ENCODE results near the gene KDM5C.

Gene KDM5C

DNA sequence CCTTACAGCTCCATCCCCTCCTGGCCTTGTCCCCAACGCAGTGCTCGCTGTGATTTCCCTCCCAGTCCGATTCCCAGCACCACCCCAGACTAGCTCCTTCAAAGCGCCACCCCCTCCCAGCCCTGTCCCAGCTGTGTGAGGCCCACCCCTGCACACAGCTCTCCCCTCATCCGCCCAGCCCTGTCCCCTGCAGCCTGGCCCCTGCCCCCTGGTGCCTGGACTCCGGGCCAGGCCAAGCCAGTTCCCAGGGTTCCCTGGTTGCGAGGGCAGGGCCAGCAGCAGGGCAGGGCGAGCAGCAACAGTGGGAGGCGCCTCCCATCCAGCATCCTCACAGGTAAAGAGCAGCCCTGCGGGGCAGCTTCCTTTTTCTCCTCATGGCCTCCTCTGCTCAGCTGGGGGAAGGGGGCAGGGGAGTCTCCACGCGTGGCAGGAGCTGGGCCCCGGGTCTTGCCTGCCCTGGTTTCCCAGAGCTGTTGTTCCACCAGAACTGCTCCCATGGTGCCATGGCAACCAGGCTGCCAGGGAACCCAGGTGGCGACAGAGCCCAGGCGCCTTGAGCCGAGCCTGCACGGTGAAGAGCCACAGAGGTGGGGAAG is 31.5 kb upstream of the KDM5C start:
- no peaks in the 10 kb centered on the region for H3K36me3 Mint-ChIP-seq
- H3K9me3 Mint-ChIP-seq: peaks cover 3% of the 10 kb centered on the region
- peaks cover 21% of the 10 kb centered on the region for H3K27me3 Mint-ChIP-seq
- H3K4me1 Mint-ChIP-seq: peaks cover 5% of the 10 kb centered on the region
- H3K4me3 Mint-ChIP-seq: no peak overlapping the region
- H3K27ac Mint-ChIP-seq: no peak overlapping the region
- ATAC-seq: no peak

- Mint-ChIP-seq H3K9me3 (peaks cover 3% of the 10 kb centered on the region), H3K4me3 (no peak overlapping the region), H3K27me3 (peaks cover 16% of the 10 kb centered on the region), H3K4me1 (no peaks in the 10 kb centered on the region), H3K36me3 (no peaks in the 10 kb centered on the region), H3K27ac (no peak overlapping the region)
- no peak for ATAC-seq
Observed at GRCh38 chrX:53255738-53256191, 30.8 kb upstream of the KDM5C start.

- ATAC-seq: no peak
- Mint-ChIP-seq H3K4me1 (no peaks in the 10 kb centered on the region), H3K4me3 (no peak overlapping the region)
Observed at GRCh38 chrX:53254570-53255461, 29.8 kb upstream of the KDM5C start.

DNA sequence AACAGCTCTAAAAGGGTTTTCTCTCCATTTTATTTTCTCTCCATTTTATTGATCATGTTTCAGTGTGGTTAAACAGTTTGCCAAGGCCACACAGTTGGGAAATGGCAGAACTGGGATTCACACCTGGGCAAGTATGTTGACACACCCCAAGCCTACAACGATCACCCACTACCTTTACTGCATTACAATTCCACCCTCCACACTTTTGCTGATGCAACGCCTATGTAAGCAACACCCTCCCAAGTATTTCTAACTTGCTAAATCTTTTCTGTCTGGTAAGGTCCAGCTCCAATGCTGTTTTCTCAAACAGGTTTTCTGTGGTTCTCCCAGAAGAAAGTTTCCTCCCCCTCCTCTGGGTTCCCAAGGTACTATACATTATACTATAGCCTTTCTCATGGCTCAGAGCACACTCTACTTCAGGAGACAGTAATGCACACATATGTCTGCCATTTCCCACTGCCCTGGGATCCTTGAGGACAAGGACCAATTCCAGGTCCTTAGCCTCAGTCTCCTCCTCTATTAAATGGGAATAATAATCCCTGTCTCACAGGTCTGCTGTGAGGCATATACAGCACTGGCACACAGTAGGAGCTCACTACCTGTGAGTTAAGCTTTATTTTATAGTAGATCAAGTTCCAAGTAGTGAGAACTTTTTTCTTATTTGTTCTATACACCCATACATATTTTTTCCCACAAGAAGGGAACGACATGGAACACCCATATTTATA is 28.4 kb upstream of the KDM5C start:
- H3K4me3 Mint-ChIP-seq: no peak overlapping the region
- H3K9me3 Mint-ChIP-seq: peaks cover 3% of the 10 kb centered on the region
- no peak for ATAC-seq
- H3K4me1 Mint-ChIP-seq: no peaks in the 10 kb centered on the region
- no peaks in the 10 kb centered on the region for H3K36me3 Mint-ChIP-seq
- H3K27me3 Mint-ChIP-seq: peaks cover 16% of the 10 kb centered on the region
- no peak overlapping the region for H3K27ac Mint-ChIP-seq

More at GRCh38 chrX:53254570-53255461, 29.8 kb upstream of the KDM5C start:
- H3K27me3 Mint-ChIP-seq: peaks cover 16% of the 10 kb centered on the region
- peaks cover 3% of the 10 kb centered on the region for H3K9me3 Mint-ChIP-seq
- H3K27ac Mint-ChIP-seq: no peak overlapping the region
- H3K36me3 Mint-ChIP-seq: no peaks in the 10 kb centered on the region

DNA sequence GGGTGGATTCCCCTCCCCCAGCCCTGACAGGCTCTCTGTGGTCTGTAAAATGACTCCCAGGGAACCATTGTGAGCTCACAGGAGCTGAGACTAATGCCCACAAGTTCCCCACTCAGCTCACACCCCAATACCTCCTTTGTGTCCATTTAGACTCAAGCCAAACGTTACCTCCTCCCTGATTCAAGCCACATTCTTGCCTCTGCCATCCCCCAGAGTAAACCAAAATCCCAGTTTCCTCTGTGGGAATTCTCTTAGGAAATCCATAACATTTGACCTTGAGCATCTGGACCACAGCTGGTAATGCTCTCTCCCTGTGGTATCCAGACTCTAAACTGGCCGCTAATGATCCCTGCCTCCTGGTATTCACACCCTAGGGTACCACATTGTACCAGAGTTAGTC is 26.3 kb upstream of the KDM5C start:
- no peak for ATAC-seq
- no peaks in the 10 kb centered on the region for H3K4me1 Mint-ChIP-seq
- H3K9me3 Mint-ChIP-seq: peaks cover 3% of the 10 kb centered on the region
- no peak overlapping the region for H3K4me3 Mint-ChIP-seq
- no peaks in the 10 kb centered on the region for H3K27me3 Mint-ChIP-seq
- no peaks in the 10 kb centered on the region for H3K36me3 Mint-ChIP-seq
- no peak overlapping the region for H3K27ac Mint-ChIP-seq

DNA sequence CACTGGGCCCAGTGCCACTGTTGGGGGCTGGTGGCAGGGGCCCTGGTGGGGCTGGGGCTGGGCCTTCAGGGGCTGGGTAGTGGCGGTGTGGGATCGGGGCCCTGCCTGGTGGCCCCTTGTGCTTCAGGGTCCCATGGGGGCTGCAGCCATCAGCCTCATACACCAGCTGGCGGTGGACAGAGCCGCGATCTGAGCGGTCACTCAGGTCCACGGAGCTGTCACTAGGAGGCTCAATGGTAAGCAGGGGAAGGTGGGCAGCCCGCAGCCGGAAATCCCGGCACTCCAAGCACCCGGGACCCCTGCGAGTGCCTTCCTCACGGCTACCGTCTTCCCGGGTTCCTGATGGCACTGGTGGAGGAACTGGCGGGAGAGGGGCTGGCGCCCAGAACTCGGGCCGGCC is 25.5 kb upstream of the KDM5C start:
- no peak for ATAC-seq
- peaks cover 3% of the 10 kb centered on the region for H3K9me3 Mint-ChIP-seq
- H3K27ac Mint-ChIP-seq: no peak overlapping the region
- H3K27me3 Mint-ChIP-seq: no peaks in the 10 kb centered on the region
- no peak overlapping the region for H3K4me3 Mint-ChIP-seq
- no peaks in the 10 kb centered on the region for H3K4me1 Mint-ChIP-seq
- no peaks in the 10 kb centered on the region for H3K36me3 Mint-ChIP-seq

- H3K4me1 Mint-ChIP-seq: no peaks in the 10 kb centered on the region
- peaks cover 3% of the 10 kb centered on the region for H3K9me3 Mint-ChIP-seq
- H3K27ac Mint-ChIP-seq: no peak overlapping the region
- no peaks in the 10 kb centered on the region for H3K27me3 Mint-ChIP-seq
- no peak overlapping the region for H3K4me3 Mint-ChIP-seq
- no peaks in the 10 kb centered on the region for H3K36me3 Mint-ChIP-seq
- ATAC-seq: no peak
Observed at GRCh38 chrX:53249408-53250042, 24.5 kb upstream of the KDM5C start.

DNA sequence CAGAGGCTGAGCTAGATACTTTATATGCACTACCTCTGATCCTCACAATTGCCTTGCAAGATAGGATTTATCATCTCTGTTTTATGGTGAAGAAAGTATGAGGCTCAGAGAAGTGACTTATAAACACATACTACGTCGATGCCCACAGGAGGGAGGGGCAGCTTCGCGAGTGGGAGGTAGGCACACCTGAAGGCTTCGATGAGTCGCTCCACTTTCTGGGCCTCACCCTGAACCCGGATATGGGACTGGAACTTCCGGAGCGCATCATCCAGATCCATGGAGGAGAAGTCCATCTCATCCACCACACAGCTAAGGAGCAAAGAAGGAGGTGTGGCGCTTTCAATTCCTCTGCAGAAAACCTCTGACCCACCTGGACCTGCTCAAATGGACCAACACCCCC is 22.9 kb upstream of the KDM5C start:
- Mint-ChIP-seq H3K4me1 (no peaks in the 10 kb centered on the region), H3K36me3 (no peaks in the 10 kb centered on the region), H3K9me3 (peaks cover 3% of the 10 kb centered on the region), H3K27ac (no peak overlapping the region), H3K27me3 (no peaks in the 10 kb centered on the region), H3K4me3 (no peak overlapping the region)
- no peak for ATAC-seq

DNA sequence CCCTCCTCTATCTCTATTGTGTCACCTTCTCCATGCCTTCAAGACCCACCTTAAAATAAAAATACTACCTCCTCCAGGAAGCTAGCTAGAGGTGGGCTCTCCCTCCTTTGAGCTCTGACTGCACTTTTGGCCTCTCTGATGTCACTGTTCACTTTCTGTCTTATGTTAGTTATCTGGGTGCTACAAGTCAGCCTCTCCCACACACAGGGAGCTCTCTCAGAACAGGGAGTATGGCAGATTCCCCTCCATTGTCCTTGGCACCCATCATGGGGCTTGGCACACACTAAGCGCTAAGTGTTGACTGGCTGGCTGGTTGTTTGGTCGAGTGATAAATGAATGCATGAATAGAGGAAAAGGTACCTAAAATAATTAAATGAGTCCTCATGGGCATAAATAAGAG is 21.2 kb upstream of the KDM5C start:
- no peaks in the 10 kb centered on the region for H3K9me3 Mint-ChIP-seq
- no peaks in the 10 kb centered on the region for H3K4me1 Mint-ChIP-seq
- H3K4me3 Mint-ChIP-seq: no peak overlapping the region
- H3K36me3 Mint-ChIP-seq: no peaks in the 10 kb centered on the region
- no peak overlapping the region for H3K27ac Mint-ChIP-seq
- H3K27me3 Mint-ChIP-seq: no peaks in the 10 kb centered on the region
- no peak for ATAC-seq

DNA sequence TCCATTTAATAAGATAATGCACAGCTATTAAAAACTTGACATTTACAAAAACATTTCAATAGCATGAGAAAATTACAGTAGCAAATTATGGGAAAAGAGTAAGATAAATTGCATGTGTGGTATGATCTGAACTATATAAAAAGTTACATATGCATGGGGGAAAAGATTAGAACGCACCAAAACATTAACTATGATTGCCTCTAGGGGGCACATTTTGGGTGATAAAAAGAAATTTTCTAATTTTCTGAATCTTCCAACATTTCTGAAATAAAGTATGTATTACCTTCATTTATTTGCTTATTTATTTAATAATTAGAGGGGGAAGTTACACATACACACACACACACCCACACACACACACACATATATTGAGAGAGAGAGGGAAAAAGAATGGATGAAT is 19.6 kb upstream of the KDM5C start:
- Mint-ChIP-seq H3K4me3 (no peak overlapping the region), H3K4me1 (no peaks in the 10 kb centered on the region), H3K9me3 (no peaks in the 10 kb centered on the region), H3K27me3 (no peaks in the 10 kb centered on the region), H3K27ac (no peak overlapping the region), H3K36me3 (no peaks in the 10 kb centered on the region)
- ATAC-seq: no peak

- no peak for ATAC-seq
- Mint-ChIP-seq H3K36me3 (no peaks in the 10 kb centered on the region), H3K9me3 (no peaks in the 10 kb centered on the region), H3K4me3 (no peak overlapping the region), H3K4me1 (no peaks in the 10 kb centered on the region), H3K27me3 (no peaks in the 10 kb centered on the region), H3K27ac (no peak overlapping the region)
Observed at GRCh38 chrX:53242310-53242709, 17.3 kb upstream of the KDM5C start.

- Mint-ChIP-seq H3K27me3 (no peaks in the 10 kb centered on the region), H3K4me3 (no peak overlapping the region), H3K9me3 (no peaks in the 10 kb centered on the region), H3K36me3 (no peaks in the 10 kb centered on the region), H3K27ac (no peak overlapping the region), H3K4me1 (no peaks in the 10 kb centered on the region)
- ATAC-seq: no peak
Observed at GRCh38 chrX:53241558-53241957, 16.6 kb upstream of the KDM5C start.

DNA sequence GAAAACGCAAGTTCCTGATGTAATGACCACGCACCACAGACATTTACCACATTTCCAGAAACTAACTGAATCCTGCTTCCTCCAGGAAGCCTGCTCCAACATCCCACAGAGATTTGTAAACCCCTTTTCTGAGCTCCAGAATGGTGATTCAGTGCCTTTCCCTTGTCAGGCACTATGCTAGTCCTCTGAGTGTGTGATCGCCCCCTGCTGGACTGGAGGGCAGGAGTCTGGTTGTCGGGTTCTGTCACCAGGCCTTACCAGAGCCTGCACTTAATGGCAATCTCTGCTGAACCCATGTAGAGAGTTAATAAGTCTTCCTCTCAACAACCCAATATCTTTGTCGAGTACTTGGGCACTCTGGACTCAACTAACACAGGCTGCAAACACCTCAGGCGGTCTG is 14.5 kb upstream of the KDM5C start:
- Mint-ChIP-seq H3K27ac (no peak overlapping the region), H3K27me3 (peaks cover 11% of the 10 kb centered on the region), H3K4me1 (no peaks in the 10 kb centered on the region), H3K9me3 (no peaks in the 10 kb centered on the region), H3K36me3 (no peaks in the 10 kb centered on the region), H3K4me3 (no peak overlapping the region)
- ATAC-seq: no peak

DNA sequence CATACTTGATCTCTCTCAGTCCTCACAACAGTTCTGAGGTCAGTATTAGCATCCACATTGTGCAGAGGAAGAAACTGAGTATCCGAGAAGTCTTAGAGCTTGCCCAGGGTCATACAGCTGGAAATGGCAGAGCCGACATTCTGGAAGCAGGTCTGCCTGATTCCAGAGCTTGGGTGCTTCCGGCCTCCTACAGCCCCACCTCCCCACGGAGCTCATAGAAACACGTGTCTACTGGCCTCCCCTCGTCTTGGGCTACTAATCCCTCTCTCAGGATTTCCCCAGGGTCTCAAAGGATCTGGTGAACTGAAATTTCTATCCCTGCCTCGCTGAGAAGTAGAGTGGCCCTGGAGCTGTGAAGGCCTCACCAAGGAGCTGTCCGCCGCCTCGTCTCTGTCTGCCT is 12.0 kb upstream of the KDM5C start:
- H3K9me3 Mint-ChIP-seq: no peaks in the 10 kb centered on the region
- H3K4me3 Mint-ChIP-seq: no peak overlapping the region
- no peak for ATAC-seq

DNA sequence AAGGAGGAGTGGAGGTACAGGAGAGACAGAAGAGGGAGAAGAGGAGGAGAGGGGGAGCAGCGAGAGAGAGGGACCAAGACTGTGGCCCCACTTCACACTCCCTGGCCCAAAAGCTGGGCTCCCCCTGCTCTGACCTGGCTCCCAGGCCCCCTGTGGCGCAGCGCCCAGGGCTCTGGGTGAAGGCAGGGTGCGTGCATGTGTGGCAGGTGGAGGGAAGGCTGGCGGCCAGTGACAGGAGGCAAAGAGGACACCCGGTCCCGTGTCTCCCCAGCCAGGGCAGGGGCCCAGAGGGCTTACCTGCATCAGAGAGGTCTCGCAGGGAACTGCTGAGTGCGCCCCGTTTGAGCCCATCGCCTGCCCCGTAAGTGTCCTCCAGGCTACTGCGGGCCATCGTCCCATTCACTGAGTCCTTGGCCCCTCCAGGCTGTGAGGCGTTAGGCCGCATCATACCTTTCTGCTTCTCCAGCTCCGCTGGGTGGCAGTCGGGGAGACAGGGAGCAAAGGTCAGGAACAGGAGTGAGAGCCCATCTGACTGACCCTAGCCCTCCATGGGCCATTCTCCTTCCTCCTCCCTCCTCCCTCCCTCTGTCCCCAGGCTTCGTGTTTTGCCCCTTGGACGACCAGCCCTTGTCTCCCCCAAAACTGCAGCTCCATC is 11.1 kb upstream of the KDM5C start:
- no peak for ATAC-seq
- Mint-ChIP-seq H3K9me3 (no peaks in the 10 kb centered on the region), H3K27ac (no peak overlapping the region), H3K4me3 (no peak overlapping the region), H3K36me3 (no peaks in the 10 kb centered on the region), H3K4me1 (no peaks in the 10 kb centered on the region), H3K27me3 (peaks cover 11% of the 10 kb centered on the region)

More for the DNA sequence above, 12.0 kb upstream of the KDM5C start:
- H3K4me1 Mint-ChIP-seq: no peaks in the 10 kb centered on the region
- no peaks in the 10 kb centered on the region for H3K36me3 Mint-ChIP-seq
- H3K27ac Mint-ChIP-seq: no peak overlapping the region
- H3K27me3 Mint-ChIP-seq: peaks cover 11% of the 10 kb centered on the region

Measured in stimulated activated memory B cell treated with anti-CD40 and anti-IgM and Interleukin-4, amounts not matched to agents 10 μg/mL and 1 μg/mL and 100 μg/mL, for 72 hours (primary cell).